Measurements from ENCODE around the gene OASL.

GRCh38 chr12:121059031-121059898 is 20.2 kb upstream of the OASL start:
- no peak for TF ChIP-seq NFIC (IDR thresholded peaks at IDR 0.05)
- TF ChIP-seq TEAD2 (tag; IDR thresholded peaks at IDR 0.05): no peak
- no peak for TF ChIP-seq BACH1 (tag; IDR thresholded peaks at IDR 0.05)
- no peak for TF ChIP-seq E2F1 (CRISPR knock-in tag; IDR thresholded peaks at IDR 0.05)
- no peak for TF ChIP-seq POLR2AphosphoS5 (IDR thresholded peaks at IDR 0.05; ENCODE audit: control insufficient read depth, insufficient read depth, low read depth, low read length)
- TF ChIP-seq EP300 (IDR thresholded peaks at IDR 0.05; ENCODE audit: low read length): no peak
